ENCODE results near the gene MPO. TPM values are rescaled to one million over a fixed set of nuclear protein-coding genes. Genes with fewer than 3 reads are reported as not detected.

MPO gene
- total RNA-seq, 1 donor from 2014 or later, result 0.05 TPM

- Histone ChIP-seq H3K36me3 (no peaks in the 10 kb centered on the region), H3K9me3 (replicated peaks) (no peaks in the 10 kb centered on the region), H3K27ac (replicated peaks) (no peak overlapping the region), H3K4me1 (peaks cover 10% of the 10 kb centered on the region), H3K4me3 (no peak overlapping the region), H3K27me3 (ENCODE audit: low read depth) (peaks cover 97% of the 10 kb centered on the region)
- intact Hi-C loops (cut with micrococcal nuclease), result no loop called here
- no peak for DNase-seq
- TF ChIP-seq CTCF (IDR thresholded peaks at IDR 0.05; ENCODE audit: borderline replicate concordance), result no peak
These were observed 35.2 kb downstream of the MPO start for GRCh38 chr17:58245428-58246103.

GRCh38 chr17:58244963-58245362, 35.8 kb downstream of the MPO start:
- Histone ChIP-seq H3K27ac (replicated peaks) (no peak overlapping the region), H3K36me3 (no peaks in the 10 kb centered on the region), H3K9me3 (replicated peaks) (no peaks in the 10 kb centered on the region), H3K27me3 (ENCODE audit: low read depth) (peaks cover 97% of the 10 kb centered on the region), H3K4me3 (no peak overlapping the region), H3K4me1 (peaks cover 10% of the 10 kb centered on the region)
- TF ChIP-seq CTCF (IDR thresholded peaks at IDR 0.05; ENCODE audit: borderline replicate concordance), result no peak
- DNase-seq, result no peak
- intact Hi-C loops (cut with micrococcal nuclease), result no loop called here

- H3K4me3 ChIP-seq, result no peak overlapping the region
- intact Hi-C loops (cut with micrococcal nuclease), result no loop called here
- no peak overlapping the region for H3K27ac ChIP-seq (replicated peaks)
- no peaks in the 10 kb centered on the region for H3K9me3 ChIP-seq (replicated peaks)
- peaks cover 98% of the 10 kb centered on the region for H3K27me3 ChIP-seq (ENCODE audit: low read depth)
- H3K4me1 ChIP-seq, result no peaks in the 10 kb centered on the region
- no peak for DNase-seq
- H3K36me3 ChIP-seq, result no peaks in the 10 kb centered on the region
- no peak for TF ChIP-seq CTCF (IDR thresholded peaks at IDR 0.05; ENCODE audit: borderline replicate concordance)
These were observed 38.5 kb downstream of the MPO start for GRCh38 chr17:58242171-58242784.

GRCh38 chr17:58239987-58240386, 40.7 kb downstream of the MPO start:
- H3K27me3 ChIP-seq (ENCODE audit: low read depth), result peaks cover 97% of the 10 kb centered on the region
- no peaks in the 10 kb centered on the region for H3K36me3 ChIP-seq
- H3K4me1 ChIP-seq, result no peaks in the 10 kb centered on the region
- H3K4me3 ChIP-seq, result no peak overlapping the region
- no peak for TF ChIP-seq CTCF (IDR thresholded peaks at IDR 0.05; ENCODE audit: borderline replicate concordance)
- H3K9me3 ChIP-seq (replicated peaks), result no peaks in the 10 kb centered on the region
- intact Hi-C loops (cut with micrococcal nuclease), result no loop called here
- H3K27ac ChIP-seq (replicated peaks), result no peak overlapping the region
- no peak for DNase-seq

GRCh38 chr17:58238147-58238634, 42.5 kb downstream of the MPO start, which contains the start of gene LPO:
TSS of gene LPO (plus strand) at chr17:58238584. CDS start at chr17:58242980, 4,396 bp downstream.
- DNase-seq, result no peak
- TF ChIP-seq CTCF (IDR thresholded peaks at IDR 0.05; ENCODE audit: borderline replicate concordance), result no peak
- H3K4me3 ChIP-seq, result no peak within 1 kb of the TSS
- intact Hi-C loops (cut with micrococcal nuclease), result no loop called here
- H3K4me1 ChIP-seq, result no peaks in the 10 kb centered on the region
- H3K36me3 ChIP-seq, result no peaks in the 10 kb centered on the region
- peaks cover 99% of the 10 kb centered on the region for H3K27me3 ChIP-seq (ENCODE audit: low read depth)
- H3K9me3 ChIP-seq (replicated peaks), result no peaks in the 10 kb centered on the region
- no peak within 1 kb of the TSS for H3K27ac ChIP-seq (replicated peaks)
